HEK293 (cell line): ENCODE measurements around the gene ISG20L2.

Source experiments
- CTCF ChIA-PET: fragments of 350-600 bp; formaldehyde crosslinking; extraction: SDS; loops from one replicate; lab custom pipeline; 2021; ENCODE audit warnings: antibody characterized with exemption; lab: Yijun Ruan, JAX
- POLR2A ChIA-PET: fragments of 300-600 bp; formaldehyde crosslinking; extraction: SDS; loops from one replicate; lab custom pipeline; 2020; ENCODE audit warnings: antibody characterized with exemption, inconsistent platforms; lab: Yijun Ruan, JAX
- H3K27ac ChIP-seq: fragments of 200-500 bp; sonication (Bioruptor generic); 2 replicates; pipeline ENCODE4 v1.5.1; 2014; ENCODE audit warnings: low read depth, low read length, control low read depth, inconsistent platforms; ENCODE audit errors: extremely low read depth
- H3K36me3 ChIP-seq, 2 experiments: fragments of 200-500 bp in 1 of 2; sonication (Bioruptor generic) in 1 of 2; 1 replicate in 1 of 2; 2 replicates in 1 of 2; pipeline ENCODE4 v1.5.1; 2014 to 2017; ENCODE audit warnings: inconsistent platforms in 2 of 2, low read length in 2 of 2; ENCODE audit not compliant: control insufficient read depth in 2 of 2, insufficient read depth in 1 of 2
- H3K4me1 ChIP-seq: fragments of 200-500 bp; sonication (Bioruptor generic); 2 replicates; pipeline ENCODE4 v1.5.1; 2014; ENCODE audit warnings: mild to moderate bottlenecking, low read length, inconsistent platforms; ENCODE audit not compliant: control insufficient read depth, insufficient read depth
- H3K4me3 ChIP-seq: 2 replicates; pipeline ENCODE4 v1.5.1; 2011; ENCODE audit warnings: low read depth, mild to moderate bottlenecking, control low read depth, low read length, moderate library complexity
- H3K9me3 ChIP-seq: fragments of 200-500 bp; sonication (Bioruptor generic); 2 replicates; pipeline ENCODE4 v1.5.1; 2014; ENCODE audit warnings: low read depth, low read length, inconsistent platforms; ENCODE audit not compliant: control insufficient read depth, insufficient read depth
- GLI2 ChIP-seq: fragments of 450-650 bp; formaldehyde crosslinking; IDR thresholded peaks from 2 replicates; pipeline ENCODE4; 2017; ENCODE audit warnings: missing biosample characterization, missing genetic modification characterization, low read depth, borderline replicate concordance
- GLIS1 ChIP-seq: fragments of 450-650 bp; formaldehyde crosslinking; IDR thresholded peaks from 2 replicates; pipeline ENCODE4 v1.5.1; 2016; ENCODE audit warnings: missing biosample characterization, missing genetic modification characterization
- KLF1 ChIP-seq: fragments of 450-650 bp; formaldehyde crosslinking; IDR thresholded peaks from 2 replicates; pipeline ENCODE4 v1.5.1; 2016; ENCODE audit warnings: missing biosample characterization, missing genetic modification characterization
- SALL2 ChIP-seq: fragments of 450-650 bp; formaldehyde crosslinking; IDR thresholded peaks from 2 replicates; pipeline ENCODE4 v1.5.0; 2017; ENCODE audit warnings: missing biosample characterization, mild to moderate bottlenecking, missing genetic modification characterization, borderline replicate concordance
- TCF7L2 ChIP-seq: IDR thresholded peaks from 2 replicates; pipeline ENCODE4 v1.6.1; 2011; ENCODE audit warnings: low read depth, mild to moderate bottlenecking, inconsistent platforms, low read length, moderate library complexity, borderline replicate concordance
- ZBTB8A ChIP-seq: fragments of 450-650 bp; formaldehyde crosslinking; IDR thresholded peaks from 2 replicates; pipeline ENCODE4 v1.5.1; 2016; ENCODE audit warnings: missing biosample characterization, missing genetic modification characterization
- ZFP41 ChIP-seq: fragments of 450-650 bp; formaldehyde crosslinking; IDR thresholded peaks from 2 replicates; pipeline ENCODE4 v1.5.1; 2016; ENCODE audit warnings: missing biosample characterization, missing genetic modification characterization, borderline replicate concordance
- ZNF10 ChIP-seq: fragments of 450-650 bp; formaldehyde crosslinking; IDR thresholded peaks from 2 replicates; pipeline ENCODE4 v1.5.1; 2017; ENCODE audit warnings: missing biosample characterization, missing genetic modification characterization
- ZNF16 ChIP-seq: fragments of 450-650 bp; formaldehyde crosslinking; IDR thresholded peaks from 2 replicates; pipeline ENCODE4 v1.5.1; 2016; ENCODE audit warnings: low read depth, missing biosample characterization, missing genetic modification characterization
- ZNF169 ChIP-seq: fragments of 450-650 bp; formaldehyde crosslinking; IDR thresholded peaks from 2 replicates; pipeline ENCODE4 v1.5.1; 2016; ENCODE audit warnings: missing biosample characterization, missing genetic modification characterization
- ZNF248 ChIP-seq: fragments of 450-650 bp; formaldehyde crosslinking; IDR thresholded peaks from 2 replicates; pipeline ENCODE4 v1.5.1; 2017; ENCODE audit warnings: missing biosample characterization, missing genetic modification characterization
- ZNF561 ChIP-seq: fragments of 450-650 bp; IDR thresholded peaks from 2 replicates; pipeline ENCODE4 v1.5.1; 2018; ENCODE audit warnings: missing biosample characterization, missing genetic modification characterization, borderline replicate concordance
- ZNF747 ChIP-seq: fragments of 450-650 bp; formaldehyde crosslinking; IDR thresholded peaks from 2 replicates; pipeline ENCODE4 v1.5.1; 2016; ENCODE audit warnings: missing biosample characterization, missing genetic modification characterization
- TF ChIP-seq, protein P1 (sequence below): fragments of 450-650 bp; formaldehyde crosslinking; IDR thresholded peaks from 2 replicates; pipeline ENCODE4 v1.5.1; 2016; ENCODE audit warnings: missing biosample characterization, missing genetic modification characterization
- TF ChIP-seq, protein P2 (sequence below): fragments of 450-650 bp; formaldehyde crosslinking; IDR thresholded peaks from 2 replicates; pipeline ENCODE4 v1.5.1; 2016; ENCODE audit warnings: missing biosample characterization, missing genetic modification characterization
- TF ChIP-seq, protein P3 (sequence below): fragments of 450-650 bp; formaldehyde crosslinking; IDR thresholded peaks from 2 replicates; pipeline ENCODE4 v1.5.1; 2016; ENCODE audit warnings: missing biosample characterization, missing genetic modification characterization, borderline replicate concordance
- TF ChIP-seq, protein P4 (sequence below): fragments of 450-650 bp; formaldehyde crosslinking; IDR thresholded peaks from 2 replicates; pipeline ENCODE4 v1.5.1; 2016; ENCODE audit warnings: missing biosample characterization, missing genetic modification characterization
- TF ChIP-seq, protein P5 (sequence below): fragments of 450-650 bp; formaldehyde crosslinking; IDR thresholded peaks from 2 replicates; pipeline ENCODE4 v1.5.1; 2016; ENCODE audit warnings: missing biosample characterization, missing genetic modification characterization
- TF ChIP-seq, protein P6 (sequence below): fragments of 450-650 bp; formaldehyde crosslinking; IDR thresholded peaks from 2 replicates; pipeline ENCODE4 v1.5.0; 2017; ENCODE audit warnings: missing biosample characterization, missing genetic modification characterization, borderline replicate concordance

ISG20L2 gene

DNA sequence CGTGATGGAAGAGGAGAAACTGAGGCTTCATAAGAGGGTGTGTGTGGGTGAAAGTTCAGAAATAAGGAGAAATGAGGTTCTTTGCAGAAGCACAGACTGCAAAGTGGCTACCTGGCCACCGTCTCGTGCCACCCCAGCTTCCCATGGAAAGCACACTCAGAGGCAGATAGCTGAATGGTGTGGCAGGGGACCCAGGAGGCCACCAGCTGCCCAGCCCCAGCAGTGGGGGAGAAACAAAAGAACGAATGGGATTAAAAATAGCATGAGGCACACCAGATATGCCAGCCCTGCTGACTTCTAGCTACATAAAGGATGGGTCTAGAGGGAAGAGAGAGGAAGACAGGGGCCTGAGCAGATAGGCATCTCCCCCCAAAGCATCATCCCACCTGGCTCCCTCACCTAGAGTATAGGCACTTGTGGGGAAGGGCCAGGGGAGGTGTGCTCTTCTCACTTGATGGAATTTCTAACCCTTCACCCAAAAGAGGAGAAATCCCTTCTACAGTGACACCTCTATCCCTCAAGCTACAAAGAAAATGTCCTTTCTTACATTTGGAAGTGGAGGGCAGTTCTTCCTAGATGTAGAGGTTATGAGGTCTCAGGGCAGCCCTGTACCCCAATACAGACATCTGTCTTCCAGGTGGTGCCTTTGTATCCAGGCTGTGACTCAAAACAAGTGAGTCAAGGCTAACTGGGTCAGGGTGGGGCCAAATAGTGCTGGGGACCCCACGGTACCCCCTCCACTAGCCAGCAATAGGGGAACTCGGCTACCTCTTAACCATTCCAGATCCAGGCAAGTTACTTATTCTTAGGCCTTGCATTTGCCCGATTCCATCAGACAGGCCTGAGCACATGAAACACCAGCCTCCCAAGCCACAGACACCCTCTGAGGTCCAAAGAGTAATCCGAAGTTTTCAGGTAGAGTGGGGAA lies 19.4 kb upstream of the ISG20L2 start (continued):
- TF ChIP-seq, protein P1, sequence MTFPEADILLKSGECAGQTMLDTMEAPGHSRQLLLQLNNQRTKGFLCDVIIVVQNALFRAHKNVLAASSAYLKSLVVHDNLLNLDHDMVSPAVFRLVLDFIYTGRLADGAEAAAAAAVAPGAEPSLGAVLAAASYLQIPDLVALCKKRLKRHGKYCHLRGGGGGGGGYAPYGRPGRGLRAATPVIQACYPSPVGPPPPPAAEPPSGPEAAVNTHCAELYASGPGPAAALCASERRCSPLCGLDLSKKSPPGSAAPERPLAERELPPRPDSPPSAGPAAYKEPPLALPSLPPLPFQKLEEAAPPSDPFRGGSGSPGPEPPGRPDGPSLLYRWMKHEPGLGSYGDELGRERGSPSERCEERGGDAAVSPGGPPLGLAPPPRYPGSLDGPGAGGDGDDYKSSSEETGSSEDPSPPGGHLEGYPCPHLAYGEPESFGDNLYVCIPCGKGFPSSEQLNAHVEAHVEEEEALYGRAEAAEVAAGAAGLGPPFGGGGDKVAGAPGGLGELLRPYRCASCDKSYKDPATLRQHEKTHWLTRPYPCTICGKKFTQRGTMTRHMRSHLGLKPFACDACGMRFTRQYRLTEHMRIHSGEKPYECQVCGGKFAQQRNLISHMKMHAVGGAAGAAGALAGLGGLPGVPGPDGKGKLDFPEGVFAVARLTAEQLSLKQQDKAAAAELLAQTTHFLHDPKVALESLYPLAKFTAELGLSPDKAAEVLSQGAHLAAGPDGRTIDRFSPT = no peak
- TF ChIP-seq GLIS1 = peak; percentile 13; the same call in 1 of the 2 replicates

DNA sequence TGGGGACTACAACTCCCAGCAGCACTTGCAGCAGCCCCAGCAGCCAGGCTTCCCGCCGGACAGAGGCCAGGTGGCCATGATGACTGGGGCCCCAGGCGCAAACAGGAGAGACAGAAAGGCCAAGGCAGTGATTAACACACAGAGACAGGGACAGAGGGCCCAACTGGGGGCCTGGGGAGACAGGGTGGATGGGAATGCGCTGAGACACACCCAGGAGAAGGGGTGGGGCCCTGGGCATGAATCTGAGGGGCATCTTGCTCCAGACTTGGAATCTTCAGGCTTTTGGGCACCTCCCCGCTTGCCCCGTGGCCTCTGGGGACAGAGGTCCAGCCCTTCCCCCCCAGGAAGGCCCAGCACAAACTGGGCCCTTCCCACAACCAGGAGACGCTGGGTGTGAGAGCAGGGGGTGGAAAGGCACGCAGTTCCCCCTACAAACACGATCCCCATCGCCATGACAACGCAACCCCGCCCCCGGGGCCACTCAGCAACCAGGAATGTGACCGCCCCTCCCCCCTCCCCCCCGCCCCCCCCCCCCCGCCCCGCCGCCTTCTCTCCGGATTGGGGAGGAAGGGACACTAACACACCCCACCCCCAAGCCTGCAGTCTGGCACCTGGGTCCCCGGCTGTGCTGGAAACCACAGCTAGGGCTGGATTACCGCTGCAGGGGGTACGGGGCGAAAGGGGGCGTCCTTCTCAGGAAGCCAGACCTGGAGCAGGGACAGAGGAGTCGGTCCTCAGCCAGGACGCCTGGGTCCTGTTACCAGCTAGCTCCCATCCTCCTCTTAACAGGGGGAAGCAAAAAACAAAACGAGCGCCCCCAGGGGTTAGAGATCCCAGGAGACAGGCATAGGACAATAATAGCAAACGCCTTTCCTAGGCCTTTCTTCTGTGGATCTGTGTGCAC lies 18.4 kb upstream of the ISG20L2 start:
- no peaks in the 10 kb centered on the region for H3K9me3 ChIP-seq
- peaks cover 11% of the 10 kb centered on the region; the same call in 1 of the 2 replicates for H3K4me1 ChIP-seq
- H3K4me3 ChIP-seq = peak overlapping the region; percentile 51
- H3K36me3 ChIP-seq = peaks cover 0 to 47% of the 10 kb centered on the region in 2 experiments; a peak in 1 of 3 replicates
- POLR2A ChIA-PET = interaction anchor here (0.5 to 3.1 kb wide), 10 partner anchors 9 to 120 kb away, joined by 3 to 24 read pairs (median 5); partner anchors contain the start of genes ISG20L2, METTL25B and PRCC
- peak overlapping the region; percentile 95 for H3K27ac ChIP-seq
- CTCF ChIA-PET = interaction anchor here (0.7 to 1.9 kb wide), 7 partner anchors 12 to 113 kb away, joined by 3 to 19 read pairs (median 5); partner anchors contain the start of genes METTL25B and NTRK1
- TF ChIP-seq SALL2 (tag by site-specific recombination) (no peak), ZNF561 (0 out of 2 replicates have a peak, but pooled peaks have one; percentile 49), ZBTB8A (tag by site-specific recombination) (peak; percentile 85), ZNF747 (tag by site-specific recombination) (no peak), TCF7L2 (no peak), GLI2 (no peak), ZNF16 (tag by site-specific recombination) (no peak), ZFP41 (no peak), ZNF169 (tag by site-specific recombination) (no peak), ZNF248 (tag by site-specific recombination) (no peak), ZNF10 (tag by site-specific recombination) (no peak), KLF1 (tag by site-specific recombination) (peak; percentile 78; the same call in 1 of the 2 replicates)
- TF ChIP-seq, protein P2, sequence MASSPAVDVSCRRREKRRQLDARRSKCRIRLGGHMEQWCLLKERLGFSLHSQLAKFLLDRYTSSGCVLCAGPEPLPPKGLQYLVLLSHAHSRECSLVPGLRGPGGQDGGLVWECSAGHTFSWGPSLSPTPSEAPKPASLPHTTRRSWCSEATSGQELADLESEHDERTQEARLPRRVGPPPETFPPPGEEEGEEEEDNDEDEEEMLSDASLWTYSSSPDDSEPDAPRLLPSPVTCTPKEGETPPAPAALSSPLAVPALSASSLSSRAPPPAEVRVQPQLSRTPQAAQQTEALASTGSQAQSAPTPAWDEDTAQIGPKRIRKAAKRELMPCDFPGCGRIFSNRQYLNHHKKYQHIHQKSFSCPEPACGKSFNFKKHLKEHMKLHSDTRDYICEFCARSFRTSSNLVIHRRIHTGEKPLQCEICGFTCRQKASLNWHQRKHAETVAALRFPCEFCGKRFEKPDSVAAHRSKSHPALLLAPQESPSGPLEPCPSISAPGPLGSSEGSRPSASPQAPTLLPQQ (tag by site-specific recombination) = peak; percentile 70
- TF ChIP-seq, protein P3, sequence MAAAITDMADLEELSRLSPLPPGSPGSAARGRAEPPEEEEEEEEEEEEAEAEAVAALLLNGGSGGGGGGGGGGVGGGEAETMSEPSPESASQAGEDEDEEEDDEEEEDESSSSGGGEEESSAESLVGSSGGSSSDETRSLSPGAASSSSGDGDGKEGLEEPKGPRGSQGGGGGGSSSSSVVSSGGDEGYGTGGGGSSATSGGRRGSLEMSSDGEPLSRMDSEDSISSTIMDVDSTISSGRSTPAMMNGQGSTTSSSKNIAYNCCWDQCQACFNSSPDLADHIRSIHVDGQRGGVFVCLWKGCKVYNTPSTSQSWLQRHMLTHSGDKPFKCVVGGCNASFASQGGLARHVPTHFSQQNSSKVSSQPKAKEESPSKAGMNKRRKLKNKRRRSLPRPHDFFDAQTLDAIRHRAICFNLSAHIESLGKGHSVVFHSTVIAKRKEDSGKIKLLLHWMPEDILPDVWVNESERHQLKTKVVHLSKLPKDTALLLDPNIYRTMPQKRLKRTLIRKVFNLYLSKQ = no peak
- TF ChIP-seq, protein P4, sequence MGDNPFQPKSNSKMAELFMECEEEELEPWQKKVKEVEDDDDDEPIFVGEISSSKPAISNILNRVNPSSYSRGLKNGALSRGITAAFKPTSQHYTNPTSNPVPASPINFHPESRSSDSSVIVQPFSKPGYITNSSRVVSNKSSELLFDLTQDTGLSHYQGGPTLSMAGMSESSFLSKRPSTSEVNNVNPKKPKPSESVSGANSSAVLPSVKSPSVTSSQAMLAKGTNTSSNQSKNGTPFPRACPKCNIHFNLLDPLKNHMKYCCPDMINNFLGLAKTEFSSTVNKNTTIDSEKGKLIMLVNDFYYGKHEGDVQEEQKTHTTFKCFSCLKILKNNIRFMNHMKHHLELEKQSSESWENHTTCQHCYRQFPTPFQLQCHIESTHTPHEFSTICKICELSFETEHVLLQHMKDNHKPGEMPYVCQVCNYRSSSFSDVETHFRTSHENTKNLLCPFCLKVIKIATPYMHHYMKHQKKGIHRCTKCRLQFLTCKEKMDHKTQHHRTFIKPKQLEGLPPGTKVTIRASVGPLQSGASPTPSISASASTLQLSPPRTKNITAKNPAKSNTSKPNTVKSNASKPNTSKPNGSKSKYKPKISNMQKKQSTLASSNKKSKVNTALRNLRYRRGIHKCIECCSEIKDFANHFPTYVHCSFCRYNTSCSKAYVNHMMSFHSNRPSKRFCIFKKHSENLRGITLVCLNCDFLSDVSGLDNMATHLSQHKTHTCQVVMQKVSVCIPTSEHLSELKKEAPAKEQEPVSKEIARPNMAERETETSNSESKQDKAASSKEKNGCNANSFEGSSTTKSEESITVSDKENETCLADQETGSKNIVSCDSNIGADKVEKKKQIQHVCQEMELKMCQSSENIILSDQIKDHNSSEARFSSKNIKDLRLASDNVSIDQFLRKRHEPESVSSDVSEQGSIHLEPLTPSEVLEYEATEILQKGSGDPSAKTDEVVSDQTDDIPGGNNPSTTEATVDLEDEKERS (tag by site-specific recombination) = no peak
- TF ChIP-seq, protein P5, sequence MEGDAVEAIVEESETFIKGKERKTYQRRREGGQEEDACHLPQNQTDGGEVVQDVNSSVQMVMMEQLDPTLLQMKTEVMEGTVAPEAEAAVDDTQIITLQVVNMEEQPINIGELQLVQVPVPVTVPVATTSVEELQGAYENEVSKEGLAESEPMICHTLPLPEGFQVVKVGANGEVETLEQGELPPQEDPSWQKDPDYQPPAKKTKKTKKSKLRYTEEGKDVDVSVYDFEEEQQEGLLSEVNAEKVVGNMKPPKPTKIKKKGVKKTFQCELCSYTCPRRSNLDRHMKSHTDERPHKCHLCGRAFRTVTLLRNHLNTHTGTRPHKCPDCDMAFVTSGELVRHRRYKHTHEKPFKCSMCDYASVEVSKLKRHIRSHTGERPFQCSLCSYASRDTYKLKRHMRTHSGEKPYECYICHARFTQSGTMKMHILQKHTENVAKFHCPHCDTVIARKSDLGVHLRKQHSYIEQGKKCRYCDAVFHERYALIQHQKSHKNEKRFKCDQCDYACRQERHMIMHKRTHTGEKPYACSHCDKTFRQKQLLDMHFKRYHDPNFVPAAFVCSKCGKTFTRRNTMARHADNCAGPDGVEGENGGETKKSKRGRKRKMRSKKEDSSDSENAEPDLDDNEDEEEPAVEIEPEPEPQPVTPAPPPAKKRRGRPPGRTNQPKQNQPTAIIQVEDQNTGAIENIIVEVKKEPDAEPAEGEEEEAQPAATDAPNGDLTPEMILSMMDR = peak; percentile 66
- TF ChIP-seq, protein P6, sequence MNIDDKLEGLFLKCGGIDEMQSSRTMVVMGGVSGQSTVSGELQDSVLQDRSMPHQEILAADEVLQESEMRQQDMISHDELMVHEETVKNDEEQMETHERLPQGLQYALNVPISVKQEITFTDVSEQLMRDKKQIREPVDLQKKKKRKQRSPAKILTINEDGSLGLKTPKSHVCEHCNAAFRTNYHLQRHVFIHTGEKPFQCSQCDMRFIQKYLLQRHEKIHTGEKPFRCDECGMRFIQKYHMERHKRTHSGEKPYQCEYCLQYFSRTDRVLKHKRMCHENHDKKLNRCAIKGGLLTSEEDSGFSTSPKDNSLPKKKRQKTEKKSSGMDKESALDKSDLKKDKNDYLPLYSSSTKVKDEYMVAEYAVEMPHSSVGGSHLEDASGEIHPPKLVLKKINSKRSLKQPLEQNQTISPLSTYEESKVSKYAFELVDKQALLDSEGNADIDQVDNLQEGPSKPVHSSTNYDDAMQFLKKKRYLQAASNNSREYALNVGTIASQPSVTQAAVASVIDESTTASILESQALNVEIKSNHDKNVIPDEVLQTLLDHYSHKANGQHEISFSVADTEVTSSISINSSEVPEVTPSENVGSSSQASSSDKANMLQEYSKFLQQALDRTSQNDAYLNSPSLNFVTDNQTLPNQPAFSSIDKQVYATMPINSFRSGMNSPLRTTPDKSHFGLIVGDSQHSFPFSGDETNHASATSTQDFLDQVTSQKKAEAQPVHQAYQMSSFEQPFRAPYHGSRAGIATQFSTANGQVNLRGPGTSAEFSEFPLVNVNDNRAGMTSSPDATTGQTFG (tag by site-specific recombination) = no peak
